Measurements from ENCODE around the gene SLF2. TPM values are rescaled to one million over a fixed set of nuclear protein-coding genes. Genes with fewer than 3 reads are reported as not detected.

The SLF2 gene
- total RNA-seq, 2 donors from 2014 or later, result 15.1 to 21.9 TPM

- Histone ChIP-seq H3K27ac (no peak overlapping the region), H3K27me3 (no peaks in the 10 kb centered on the region), H3K4me3 (no peak overlapping the region), H3K9ac (ENCODE audit: low read depth in 2 of 2, low read length in 2 of 2) (no peak overlapping the region), H3K4me1 (no peaks in the 10 kb centered on the region), H3K36me3 (peaks cover 18% of the 10 kb centered on the region), H3K9me3 (no peaks in the 10 kb centered on the region)
- intact Hi-C loops (cut with DNase I), result no loop called here
- DNase-seq, result no peak
- TF ChIP-seq, protein P1, sequence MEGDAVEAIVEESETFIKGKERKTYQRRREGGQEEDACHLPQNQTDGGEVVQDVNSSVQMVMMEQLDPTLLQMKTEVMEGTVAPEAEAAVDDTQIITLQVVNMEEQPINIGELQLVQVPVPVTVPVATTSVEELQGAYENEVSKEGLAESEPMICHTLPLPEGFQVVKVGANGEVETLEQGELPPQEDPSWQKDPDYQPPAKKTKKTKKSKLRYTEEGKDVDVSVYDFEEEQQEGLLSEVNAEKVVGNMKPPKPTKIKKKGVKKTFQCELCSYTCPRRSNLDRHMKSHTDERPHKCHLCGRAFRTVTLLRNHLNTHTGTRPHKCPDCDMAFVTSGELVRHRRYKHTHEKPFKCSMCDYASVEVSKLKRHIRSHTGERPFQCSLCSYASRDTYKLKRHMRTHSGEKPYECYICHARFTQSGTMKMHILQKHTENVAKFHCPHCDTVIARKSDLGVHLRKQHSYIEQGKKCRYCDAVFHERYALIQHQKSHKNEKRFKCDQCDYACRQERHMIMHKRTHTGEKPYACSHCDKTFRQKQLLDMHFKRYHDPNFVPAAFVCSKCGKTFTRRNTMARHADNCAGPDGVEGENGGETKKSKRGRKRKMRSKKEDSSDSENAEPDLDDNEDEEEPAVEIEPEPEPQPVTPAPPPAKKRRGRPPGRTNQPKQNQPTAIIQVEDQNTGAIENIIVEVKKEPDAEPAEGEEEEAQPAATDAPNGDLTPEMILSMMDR (IDR thresholded peaks at IDR 0.05), result no peak
Observed at GRCh38 chr10:100977436-100977835, 64.7 kb downstream of the SLF2 start.

- H3K4me1 ChIP-seq, result no peaks in the 10 kb centered on the region
- peaks cover 18% of the 10 kb centered on the region for H3K36me3 ChIP-seq
- no peak overlapping the region for H3K27ac ChIP-seq
- no peaks in the 10 kb centered on the region for H3K27me3 ChIP-seq
- H3K9ac ChIP-seq (ENCODE audit: low read depth in 2 of 2, low read length in 2 of 2), result no peak overlapping the region
- intact Hi-C loops (cut with DNase I), result no loop called here
- H3K9me3 ChIP-seq, result no peaks in the 10 kb centered on the region
- no peak overlapping the region for H3K4me3 ChIP-seq
- no peak for DNase-seq
- TF ChIP-seq, protein P1 (IDR thresholded peaks at IDR 0.05), result no peak
Observed at GRCh38 chr10:100978121-100978900, 65.5 kb downstream of the SLF2 start.

- Histone ChIP-seq H3K36me3 (peaks cover 18% of the 10 kb centered on the region), H3K4me1 (no peaks in the 10 kb centered on the region), H3K27ac (no peak overlapping the region), H3K9ac (ENCODE audit: low read depth in 2 of 2, low read length in 2 of 2) (no peak overlapping the region), H3K9me3 (no peaks in the 10 kb centered on the region), H3K27me3 (no peaks in the 10 kb centered on the region), H3K4me3 (no peak overlapping the region)
- DNase-seq, result no peak
- intact Hi-C loops (cut with DNase I), result no loop called here
- TF ChIP-seq, protein P1 (IDR thresholded peaks at IDR 0.05), result no peak
Observed at GRCh38 chr10:100978901-100979195, 66.1 kb downstream of the SLF2 start.

GRCh38 chr10:100979791-100980272, 67.1 kb downstream of the SLF2 start:
- TF ChIP-seq, protein P1 (IDR thresholded peaks at IDR 0.05), result no peak
- no peaks in the 10 kb centered on the region for H3K4me1 ChIP-seq
- no peaks in the 10 kb centered on the region for H3K9me3 ChIP-seq
- no peak overlapping the region for H3K4me3 ChIP-seq
- no peak for DNase-seq
- no peaks in the 10 kb centered on the region for H3K27me3 ChIP-seq
- H3K9ac ChIP-seq (ENCODE audit: low read depth in 2 of 2, low read length in 2 of 2), result no peak overlapping the region
- H3K36me3 ChIP-seq, result peaks cover 18% of the 10 kb centered on the region
- intact Hi-C loops (cut with DNase I), result no loop called here
- H3K27ac ChIP-seq, result no peak overlapping the region

DNA sequence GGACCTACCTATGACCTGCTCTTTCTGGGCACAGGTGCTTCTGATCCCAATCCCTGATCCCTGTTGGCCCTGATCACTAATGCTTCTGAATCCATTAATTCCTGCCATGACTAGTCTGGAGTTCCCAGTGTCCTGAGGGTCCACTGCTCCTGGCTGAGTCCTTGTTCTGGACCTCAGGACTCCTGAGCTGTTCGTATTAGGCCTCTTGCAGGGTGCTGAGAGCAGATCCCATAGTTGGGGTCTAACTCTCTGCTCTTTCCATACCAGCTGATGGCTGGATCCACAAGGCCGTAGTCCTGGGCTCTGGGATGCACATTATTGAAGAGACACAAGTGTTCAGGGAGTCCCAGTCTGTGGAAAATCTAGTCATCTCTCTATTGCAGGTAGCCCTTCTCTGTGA, 67.5 kb downstream of the SLF2 start:
- no peaks in the 10 kb centered on the region for H3K9me3 ChIP-seq
- TF ChIP-seq, protein P1 (IDR thresholded peaks at IDR 0.05), result no peak
- H3K4me1 ChIP-seq, result no peaks in the 10 kb centered on the region
- peaks cover 18% of the 10 kb centered on the region for H3K36me3 ChIP-seq
- no peak overlapping the region for H3K27ac ChIP-seq
- no peaks in the 10 kb centered on the region for H3K27me3 ChIP-seq
- no peak for DNase-seq
- no peak overlapping the region for H3K4me3 ChIP-seq
- intact Hi-C loops (cut with DNase I), result no loop called here
- H3K9ac ChIP-seq (ENCODE audit: low read depth in 2 of 2, low read length in 2 of 2), result no peak overlapping the region
